CD4-positive, alpha-beta T cell treated with Interleukin-4 for 4 hours (primary cell): ENCODE measurements around the gene CDNF.

Experiments
- DNase-seq: peaks from one replicate; pipeline ENCODE4 v3.0.0-alpha.2; 2020

CDNF gene

GRCh38 chr10:14784459-14785055 lies 53.3 kb downstream of the CDNF start:
- DNase-seq: no peak

- DNase-seq: no peak
Measured at GRCh38 chr10:14782691-14783363, 55.0 kb downstream of the CDNF start.

- no peak for DNase-seq
Measured at GRCh38 chr10:14781763-14782162, 56.1 kb downstream of the CDNF start.

DNA sequence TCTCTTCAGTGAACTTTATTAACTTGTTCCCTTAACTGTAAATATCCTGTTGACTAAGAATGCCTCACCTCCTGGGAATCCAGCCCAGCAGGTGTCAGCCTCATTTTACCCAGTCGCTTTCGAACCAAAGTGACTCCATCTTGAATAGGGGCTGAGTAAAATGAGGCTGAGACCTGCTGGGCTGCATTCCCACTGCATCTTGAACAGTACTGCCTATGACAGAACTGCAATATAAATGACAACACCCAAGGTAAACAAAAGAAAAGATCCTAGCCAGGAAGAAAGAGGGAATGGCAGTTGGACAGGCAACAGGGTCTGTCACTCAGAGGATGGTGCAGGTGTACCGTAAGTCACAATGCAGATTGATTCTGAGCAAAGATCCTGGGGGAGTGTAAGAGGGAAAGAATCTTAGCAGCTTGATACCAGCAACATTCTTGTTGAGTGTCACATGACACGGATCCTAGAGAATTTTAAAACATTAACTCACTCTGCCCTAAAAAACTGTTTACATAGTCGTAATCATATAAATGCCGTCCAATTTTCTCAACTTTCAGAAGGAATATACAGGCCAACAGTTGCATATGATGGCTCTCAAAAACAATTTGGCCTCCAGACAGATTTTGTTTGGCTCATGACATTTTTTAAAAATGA lies 58.7 kb downstream of the CDNF start:
- no peak for DNase-seq

- DNase-seq: no peak
Measured at GRCh38 chr10:14776546-14776945, 61.3 kb downstream of the CDNF start.

- DNase-seq: no peak
Measured at GRCh38 chr10:14775656-14776055, 62.2 kb downstream of the CDNF start.

- DNase-seq: no peak
Measured at GRCh38 chr10:14774797-14775196, 63.0 kb downstream of the CDNF start, which contains the start of gene FAM107B. FAM107B (minus strand) TSS chr10:14774897; CDS start chr10:14774663, 234 bp downstream.

DNA sequence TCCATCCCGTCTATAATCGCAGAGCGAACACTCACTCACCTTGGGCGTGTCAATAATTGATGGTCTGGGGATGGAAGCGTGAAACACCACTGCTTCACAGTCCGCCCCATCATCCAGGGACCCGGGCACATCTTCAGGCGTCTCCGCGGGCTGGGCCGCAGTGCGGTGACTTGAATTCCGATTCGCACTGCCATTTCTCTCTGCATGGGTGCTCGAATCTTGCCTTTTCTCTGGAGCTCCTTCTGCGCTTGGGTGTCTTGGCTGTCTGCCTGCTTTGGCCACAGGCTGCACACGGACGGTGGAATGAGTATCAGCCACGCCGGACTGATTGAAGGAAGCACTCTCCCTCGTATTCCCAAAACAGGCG lies 63.6 kb downstream of the CDNF start:
- no peak for DNase-seq

DNA sequence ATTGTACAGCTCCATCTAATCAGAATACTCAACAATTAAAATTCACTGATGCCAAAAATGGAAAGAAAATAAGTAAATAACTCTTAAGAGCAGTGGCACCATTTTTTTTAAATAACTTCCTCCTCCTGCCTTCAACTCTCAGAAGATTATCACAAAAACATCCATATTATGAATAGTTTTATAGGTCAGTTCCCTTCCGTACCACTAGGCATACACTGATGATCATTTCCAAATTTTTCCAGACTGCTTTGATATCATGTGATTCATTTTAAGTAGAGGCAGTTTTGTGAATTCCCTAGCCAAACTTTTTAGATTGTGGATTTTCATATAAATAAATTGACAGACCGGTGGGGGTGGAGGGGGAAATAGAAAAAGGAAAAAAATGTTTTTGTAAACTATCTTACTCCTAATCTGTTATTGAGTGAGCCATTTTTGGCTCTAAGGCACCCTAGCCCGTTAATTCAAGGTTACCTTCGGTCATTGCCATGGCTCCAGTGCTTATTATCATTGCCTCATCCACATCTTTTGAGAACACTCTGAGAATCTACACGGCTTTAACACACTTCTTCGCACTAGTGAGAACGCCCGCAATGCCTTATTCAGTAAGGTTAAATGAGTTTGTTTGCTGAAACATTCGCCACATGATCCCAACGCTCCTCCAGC lies 64.2 kb downstream of the CDNF start:
- DNase-seq: no peak

DNA sequence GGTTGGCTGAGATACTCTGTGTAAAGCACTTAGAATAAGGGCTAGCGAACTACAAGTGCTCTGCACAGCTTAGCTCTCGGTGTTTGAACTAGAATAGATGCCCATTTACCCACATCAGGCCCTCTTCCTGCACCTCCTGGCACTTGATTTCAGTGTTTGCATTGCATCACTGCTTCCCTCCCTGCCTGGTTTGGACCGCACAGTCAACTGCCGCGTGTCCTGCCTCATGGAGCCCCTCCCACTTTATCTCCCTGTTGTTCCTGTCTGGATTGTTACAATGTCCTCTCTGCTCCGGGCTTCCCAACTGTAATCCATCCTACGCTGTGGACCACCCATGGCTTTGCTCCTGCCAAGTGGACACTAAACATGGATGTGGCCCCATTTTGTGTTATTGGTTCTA lies 65.4 kb downstream of the CDNF start:
- DNase-seq: no peak

GRCh38 chr10:14770927-14771326 lies 66.9 kb downstream of the CDNF start:
- DNase-seq: no peak
